HFF-Myc (cell line): ENCODE data around the gene AQR.

Source experiments
- DNase-seq: peaks from one replicate; pipeline ENCODE4 v3.0.0-alpha.2; 2011; ENCODE audit warnings: low read depth; ENCODE audit errors: extremely low read depth
- H3K4me3 ChIP-seq: replicated peaks from 2 replicates; pipeline ENCODE4 v1.5.1; 2011; ENCODE audit warnings: low read depth, mild to moderate bottlenecking, control low read depth, low read length
- CTCF ChIP-seq: IDR thresholded peaks from 2 replicates; pipeline ENCODE4 v1.5.1; 2012; ENCODE audit warnings: mild to moderate bottlenecking, low read depth, low read length, control low read depth; ENCODE audit errors: missing control alignments

Gene AQR

DNA sequence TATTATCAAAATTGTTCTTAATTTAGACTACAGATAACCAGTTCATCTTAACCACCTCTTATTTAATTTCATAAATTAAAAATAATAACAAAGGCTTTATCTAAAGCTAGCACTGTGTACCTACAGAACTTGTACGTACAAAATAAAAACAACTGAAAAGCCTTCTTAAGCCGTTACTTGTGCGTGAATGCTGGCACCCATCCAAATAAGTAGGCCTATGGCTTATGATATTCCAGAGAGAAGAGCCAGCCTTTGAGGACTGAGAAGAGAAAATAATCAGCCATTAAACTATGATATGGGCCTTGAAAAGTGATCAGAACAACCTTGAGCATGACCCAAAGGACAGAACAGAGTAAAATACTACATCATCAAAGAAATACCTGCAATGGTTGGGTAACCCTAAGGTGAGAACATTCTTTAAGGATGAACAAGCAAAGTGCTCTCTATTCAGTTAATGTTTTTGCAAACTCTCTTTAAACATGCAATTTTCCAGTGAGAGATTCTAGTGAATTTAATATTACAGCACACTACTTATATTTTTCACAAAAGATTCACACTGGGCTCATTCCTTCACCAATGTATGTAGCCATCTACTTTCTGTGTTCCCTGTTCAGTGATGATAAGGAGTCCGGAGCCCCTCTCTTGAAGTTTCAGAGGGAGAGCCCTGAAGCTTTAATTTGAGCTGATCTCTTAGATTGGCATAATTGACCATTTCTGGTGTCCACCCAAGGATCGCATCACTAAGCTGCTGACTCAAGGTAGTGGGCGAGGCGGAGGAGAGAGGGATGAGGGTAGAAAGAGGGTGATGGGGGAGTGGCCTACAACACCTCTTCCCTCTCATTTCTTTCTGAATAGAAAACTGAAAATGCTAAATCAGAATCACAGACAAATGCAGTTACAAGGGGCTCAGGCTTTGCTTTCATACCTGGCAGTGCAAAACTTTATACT, 166.5 kb downstream of the AQR start:
- H3K4me3 ChIP-seq = no peak overlapping the region
- TF ChIP-seq CTCF = no peak
- no peak for DNase-seq

GRCh38 chr15:34802371-34802770, 167.2 kb downstream of the AQR start:
- no peak for TF ChIP-seq CTCF
- DNase-seq = no peak
- H3K4me3 ChIP-seq = no peak overlapping the region
